Fibroblast of skin of abdomen (primary cell): Measurements from ENCODE around the gene ITIH5. TPM values are rescaled to one million over a fixed set of nuclear protein-coding genes. Genes with fewer than 3 reads are reported as not detected.
"Not testable (repeated sequence)": the region's sequence is repeated elsewhere in the genome, so short reads cannot be mapped to it uniquely, and the experiment has no call there.

Experiments used
- DNase-seq: peaks from one replicate; pipeline ENCODE4 v3.0.0-alpha.2; 2013
- polyA plus RNA-seq, 2 experiments: library from polyadenylated mRNA; unstranded; fragments of 120-200 nt; gene quantifications; one replicate each; pipeline ENCODE4 v1.2.1, GENCODE V29; 2013; ENCODE audit not compliant: insufficient read length in 2 of 2

ITIH5 gene
- 4.4 TPM for polyA plus RNA-seq (2013, experiment 1 of 2; ENCODE audit: insufficient read length)
- 3.5 TPM for polyA plus RNA-seq (2013, experiment 2 of 2; ENCODE audit: insufficient read length)

- no peak for DNase-seq
These were observed at the start of gene ITIH5 for GRCh38 chr10:7666253-7667023. ITIH5 (minus strand) TSS chr10:7666966; CDS start chr10:7666892, 74 bp downstream.

GRCh38 chr10:7715515-7715914 is 48.7 kb upstream of the ITIH5 start:
- no peak for DNase-seq

- not testable (repeated sequence) for DNase-seq
These were observed 44.3 kb upstream of the ITIH5 start for GRCh38 chr10:7711075-7711474.

GRCh38 chr10:7710446-7710845 is 43.7 kb upstream of the ITIH5 start:
- DNase-seq = no peak

GRCh38 chr10:7708832-7709231 is 42.1 kb upstream of the ITIH5 start:
- DNase-seq = no peak

GRCh38 chr10:7707858-7708622 is 41.3 kb upstream of the ITIH5 start:
- no peak for DNase-seq

GRCh38 chr10:7707102-7707501 is 40.3 kb upstream of the ITIH5 start:
- DNase-seq = no peak

GRCh38 chr10:7706534-7707073 is 39.8 kb upstream of the ITIH5 start:
- no peak for DNase-seq

GRCh38 chr10:7705341-7705740 is 38.6 kb upstream of the ITIH5 start:
- no peak for DNase-seq

- no peak for DNase-seq
These were observed 37.6 kb upstream of the ITIH5 start for GRCh38 chr10:7704071-7705016.

GRCh38 chr10:7703140-7703539 is 36.4 kb upstream of the ITIH5 start, which contains the start of gene ITIH2:
ITIH2 (plus strand) TSS chr10:7703316; CDS start chr10:7703435, 119 bp downstream.
- no peak for DNase-seq

- no peak for DNase-seq
These were observed 35.6 kb upstream of the ITIH5 start for GRCh38 chr10:7702288-7702812.

- no peak for DNase-seq
These were observed 34.5 kb upstream of the ITIH5 start for GRCh38 chr10:7701158-7701742.

GRCh38 chr10:7700577-7701125 is 33.9 kb upstream of the ITIH5 start:
- no peak for DNase-seq

- no peak for DNase-seq
These were observed 30.7 kb upstream of the ITIH5 start for GRCh38 chr10:7697426-7697825.

GRCh38 chr10:7696545-7696944 is 29.8 kb upstream of the ITIH5 start:
- no peak for DNase-seq

GRCh38 chr10:7693194-7693593 is 26.4 kb upstream of the ITIH5 start:
- DNase-seq = not testable (repeated sequence)

- DNase-seq = not testable (repeated sequence)
These were observed 25.6 kb upstream of the ITIH5 start for GRCh38 chr10:7692368-7692767.

GRCh38 chr10:7690885-7691597 is 24.3 kb upstream of the ITIH5 start:
- DNase-seq = not testable (repeated sequence)

- no peak for DNase-seq
These were observed 22.8 kb upstream of the ITIH5 start for GRCh38 chr10:7689591-7689990.
